ENCODE measurements around the gene DMXL1. TPM values are rescaled to one million over a fixed set of nuclear protein-coding genes. Genes with fewer than 3 reads are reported as not detected.

DMXL1 gene
- total RNA-seq, 8 experiments from 2014 or later, result 15.7 to 43.1 (median 25.8) TPM

GRCh38 chr5:119250946-119251901 lies 180.3 kb downstream of the DMXL1 start:
- no peak overlapping the region for H3K27ac ChIP-seq

GRCh38 chr5:119255571-119256356 lies 184.9 kb downstream of the DMXL1 start:
- Histone ChIP-seq H3K4me1 (replicated peaks in 1 of 2) (no peaks in the 10 kb centered on the region), H3K27ac (no peak overlapping the region), H3K4me3 (no peak overlapping the region)
- in situ Hi-C loops (cut with MboI; ENCODE audit: low pct_unique_long_range_greater_than_20kb in 2 of 9, low sequenced_read_pairs in 9 of 9, unreplicated experiment in 9 of 9), result no loop called here
- ATAC-seq (replicated peaks in 6 of 8), result peak in 3 of 8 experiments; percentile 38 to 85 (median 65)
- 57 to 100% (median 100%) methylated on average over 1 to 4 of the region's 5 CpGs; no CpG with 5 or more reads in 4 of the 10 experiments for WGBS, 10 experiments

More at GRCh38 chr5:119250946-119251901, 180.3 kb downstream of the DMXL1 start:
- in situ Hi-C loops (cut with MboI; ENCODE audit: low pct_unique_long_range_greater_than_20kb in 2 of 9, low sequenced_read_pairs in 9 of 9, unreplicated experiment in 9 of 9), result no loop called here
- 40 to 100% (median 78%) methylated on average over 1 to 6 of the region's 7 CpGs; no CpG with 5 or more reads in 1 of the 10 experiments for WGBS, 10 experiments
- Histone ChIP-seq H3K4me3 (no peak overlapping the region), H3K4me1 (replicated peaks in 1 of 2) (no peaks in the 10 kb centered on the region)
- no peak for ATAC-seq (replicated peaks in 6 of 8)

GRCh38 chr5:119257613-119258012 lies 186.7 kb downstream of the DMXL1 start:
- Histone ChIP-seq H3K27ac (no peak overlapping the region), H3K4me3 (no peak overlapping the region), H3K4me1 (replicated peaks in 1 of 2) (no peaks in the 10 kb centered on the region)
- WGBS, 10 experiments, result 56 to 100% (median 63%) methylated on average over 1 to 3 of the region's 3 CpGs; no CpG with 5 or more reads in 1 of the 10 experiments
- in situ Hi-C loops (cut with MboI; ENCODE audit: low pct_unique_long_range_greater_than_20kb in 2 of 9, low sequenced_read_pairs in 9 of 9, unreplicated experiment in 9 of 9), result no loop called here
- ATAC-seq (replicated peaks in 6 of 8), result no peak

- H3K4me1 ChIP-seq (replicated peaks in 1 of 2), result no peaks in the 10 kb centered on the region
- ATAC-seq (replicated peaks in 6 of 8), result no peak
- WGBS, 10 experiments, result 38 to 100% (median 83%) methylated on average over 1 to 2 of the region's 2 CpGs
- no peak overlapping the region for H3K27ac ChIP-seq
- H3K4me3 ChIP-seq, result no peak overlapping the region
- in situ Hi-C loops (cut with MboI; ENCODE audit: low pct_unique_long_range_greater_than_20kb in 2 of 9, low sequenced_read_pairs in 9 of 9, unreplicated experiment in 9 of 9), result no loop called here
Observed at GRCh38 chr5:119263639-119264038, 192.8 kb downstream of the DMXL1 start.

- no peak for ATAC-seq (replicated peaks in 6 of 8)
- Histone ChIP-seq H3K27ac (no peak overlapping the region), H3K4me1 (replicated peaks in 1 of 2) (no peaks in the 10 kb centered on the region), H3K4me3 (no peak overlapping the region)
- 0% methylated on average over 1 of the region's 1 CpG; no CpG with 5 or more reads in 3 of the 10 experiments for WGBS, 10 experiments
- in situ Hi-C loops (cut with MboI; ENCODE audit: low pct_unique_long_range_greater_than_20kb in 2 of 9, low sequenced_read_pairs in 9 of 9, unreplicated experiment in 9 of 9), result no loop called here
Observed at GRCh38 chr5:119264186-119264585, 193.3 kb downstream of the DMXL1 start.

GRCh38 chr5:119267958-119268386 lies 197.1 kb downstream of the DMXL1 start:
- peak; percentile 66 to 90 (median 82) for ATAC-seq (replicated peaks in 6 of 8)
- in situ Hi-C loops (cut with MboI; ENCODE audit: low pct_unique_long_range_greater_than_20kb in 2 of 9, low sequenced_read_pairs in 9 of 9, unreplicated experiment in 9 of 9), result no loop called here
- Histone ChIP-seq H3K27ac (no peak overlapping the region), H3K4me3 (peak overlapping the region; percentile 47 to 66 (median 61)), H3K4me1 (replicated peaks in 1 of 2) (no peaks in the 10 kb centered on the region)
- WGBS, 10 experiments, result 0 to 46% (median 17%) methylated on average over 1 to 12 of the region's 18 CpGs; no CpG with 5 or more reads in 2 of the 10 experiments

- peak overlapping the region; percentile 47 to 66 (median 61) for H3K4me3 ChIP-seq
- ATAC-seq (replicated peaks in 6 of 8), result peak; percentile 92 to 96 (median 94)
- 0% methylated on average over 1 to 7 of the region's 65 CpGs; no CpG with 5 or more reads in 7 of the 10 experiments for WGBS, 10 experiments
- H3K4me1 ChIP-seq (replicated peaks in 1 of 2), result no peaks in the 10 kb centered on the region
- H3K27ac ChIP-seq, result no peak overlapping the region
- in situ Hi-C loops (cut with MboI; ENCODE audit: low pct_unique_long_range_greater_than_20kb in 2 of 9, low sequenced_read_pairs in 9 of 9, unreplicated experiment in 9 of 9), result no loop called here
Observed at GRCh38 chr5:119268387-119269060, 197.6 kb downstream of the DMXL1 start.

GRCh38 chr5:119269061-119269944 lies 198.4 kb downstream of the DMXL1 start:
- peak in 3 of 8 experiments; percentile 0 to 13 (median 1) for ATAC-seq (replicated peaks in 6 of 8)
- WGBS, 10 experiments, result 0 to 50% (median 15%) methylated on average over 1 to 12 of the region's 24 CpGs; no CpG with 5 or more reads in 1 of the 10 experiments
- H3K27ac ChIP-seq, result no peak overlapping the region
- peak overlapping the region; percentile 47 to 66 (median 61) for H3K4me3 ChIP-seq
- in situ Hi-C loops (cut with MboI; ENCODE audit: low pct_unique_long_range_greater_than_20kb in 2 of 9, low sequenced_read_pairs in 9 of 9, unreplicated experiment in 9 of 9), result no loop called here
- H3K4me1 ChIP-seq (replicated peaks in 1 of 2), result no peaks in the 10 kb centered on the region

- Histone ChIP-seq H3K4me3 (no peak overlapping the region), H3K4me1 (replicated peaks in 1 of 2) (no peaks in the 10 kb centered on the region), H3K27ac (no peak overlapping the region)
- WGBS, 10 experiments, result 76 to 98% (median 93%) methylated on average over 2 to 5 of the region's 5 CpGs; no CpG with 5 or more reads in 1 of the 10 experiments
- in situ Hi-C loops (cut with MboI; ENCODE audit: low pct_unique_long_range_greater_than_20kb in 2 of 9, low sequenced_read_pairs in 9 of 9, unreplicated experiment in 9 of 9), result no loop called here
- no peak for ATAC-seq (replicated peaks in 6 of 8)
Observed at GRCh38 chr5:119270121-119270565, 199.3 kb downstream of the DMXL1 start.

GRCh38 chr5:119270960-119271757 lies 200.3 kb downstream of the DMXL1 start:
- H3K4me1 ChIP-seq (replicated peaks in 1 of 2), result no peaks in the 10 kb centered on the region
- H3K27ac ChIP-seq, result no peak overlapping the region
- in situ Hi-C loops (cut with MboI; ENCODE audit: low pct_unique_long_range_greater_than_20kb in 2 of 9, low sequenced_read_pairs in 9 of 9, unreplicated experiment in 9 of 9), result no loop called here
- no peak for ATAC-seq (replicated peaks in 6 of 8)
- no peak overlapping the region for H3K4me3 ChIP-seq
- WGBS, 10 experiments, result 83 to 96% (median 89%) methylated on average over 2 to 6 of the region's 6 CpGs; no CpG with 5 or more reads in 1 of the 10 experiments

Measured in motor neuron (in vitro differentiated cells).